ENCODE data around the gene P3H2. TPM values are rescaled to one million over a fixed set of nuclear protein-coding genes. Genes with fewer than 3 reads are reported as not detected.
A peak's percentile ranks its signal among the peaks of the same experiment; 100 is the strongest.
"Not testable (repeated sequence)": the region's sequence is repeated elsewhere in the genome, so short reads cannot be mapped to it uniquely, and the experiment has no call there.

Gene P3H2
- total and polyA plus RNA-seq, 9 of the 15 experiments (the other 6 are each of a cell fraction or from before 2014, with no cell fraction given), result 0.04 to 0.26 (median 0.22) TPM; not detected in 6

DNA sequence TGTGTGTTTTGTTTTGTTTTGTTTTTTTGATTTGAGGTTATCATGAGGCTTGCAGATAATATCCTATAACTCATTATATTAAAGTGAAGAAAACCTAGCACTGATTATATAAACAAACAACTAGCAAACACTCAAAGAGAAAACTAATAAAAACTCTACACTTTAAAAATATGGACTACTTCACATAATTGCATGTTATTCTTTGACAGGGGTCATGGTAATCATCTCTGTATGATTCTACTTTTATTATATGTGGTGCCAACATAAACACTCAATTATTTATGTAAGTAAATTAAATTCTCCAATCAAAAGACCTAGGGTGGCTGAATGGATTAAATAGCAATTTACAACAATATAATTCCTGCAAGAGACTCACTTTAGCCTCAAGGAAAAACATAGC lies 44.6 kb upstream of the P3H2 start (continued):
- TF ChIP-seq ZNF197 (CRISPR knock-in tag; IDR thresholded peaks at IDR 0.05; ENCODE audit: low read depth), result no peak

DNA sequence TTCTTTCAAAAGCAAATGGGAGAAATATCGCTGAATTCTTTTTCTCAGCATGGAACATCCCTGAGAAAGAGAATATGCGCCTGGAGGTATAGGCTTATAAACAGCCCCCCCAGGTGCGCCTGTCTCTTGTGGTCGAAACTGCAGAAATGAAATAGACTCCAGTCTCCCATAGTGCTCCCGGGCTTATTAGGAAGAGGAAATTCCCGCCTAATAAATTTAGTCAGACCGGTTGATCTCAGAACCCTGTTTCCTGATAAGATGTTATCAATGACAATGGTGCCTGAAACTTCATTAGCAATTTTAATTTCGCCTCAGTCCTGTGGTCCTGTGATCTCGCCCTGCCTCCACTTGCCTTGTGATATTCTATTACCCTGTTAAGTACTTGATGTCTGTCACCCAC lies 41.3 kb upstream of the P3H2 start:
- 8% methylated on average over 6 of the region's 9 CpGs for WGBS (ENCODE audit: insufficient coverage, low coverage, missing lambda C conversion rate)
- FAIRE-seq; POLR2A ChIA-PET; H3K27ac ChIP-seq (ENCODE audit: extremely low read depth, low read depth, low read length); H3K9ac ChIP-seq (ENCODE audit: insufficient read depth in 1 of 2, low read depth in 2 of 2, low read length in 2 of 2); H3K9me3 ChIP-seq (replicated peaks; ENCODE audit: control insufficient read depth, insufficient read depth, low read depth, low read length); H3K27me3 ChIP-seq (ENCODE audit: control insufficient read depth in 2 of 2, insufficient read depth in 2 of 2, low read length in 2 of 2); CTCF ChIA-PET (ENCODE audit: low intra/inter-chr PET ratio); BruUV-seq (replicated peaks); H3K36me3 ChIP-seq (ENCODE audit: control insufficient read depth, insufficient read depth, low read length); H3K4me3 ChIP-seq; H2AFZ ChIP-seq (ENCODE audit: low read depth, low read length); H3K4me2 ChIP-seq (ENCODE audit: insufficient read depth, low read length); H3K79me2 ChIP-seq (ENCODE audit: control insufficient read depth, insufficient read depth, low read length); H4K20me1 ChIP-seq (replicated peaks; ENCODE audit: control insufficient read depth, insufficient read depth, low read length); H3K9me1 ChIP-seq (ENCODE audit: control insufficient read depth, insufficient read depth, low read length); H3K4me1 ChIP-seq (replicated peaks in 1 of 2; ENCODE audit: control insufficient read depth in 2 of 2, insufficient read depth in 2 of 2, low read length in 2 of 2); DNase-seq (ENCODE audit: extremely low read depth in 1 of 4, low spot score in 3 of 4); ATAC-seq; in situ Hi-C loops (cut with MboI); intact Hi-C loops (cut with micrococcal nuclease): not testable (repeated sequence)

DNA sequence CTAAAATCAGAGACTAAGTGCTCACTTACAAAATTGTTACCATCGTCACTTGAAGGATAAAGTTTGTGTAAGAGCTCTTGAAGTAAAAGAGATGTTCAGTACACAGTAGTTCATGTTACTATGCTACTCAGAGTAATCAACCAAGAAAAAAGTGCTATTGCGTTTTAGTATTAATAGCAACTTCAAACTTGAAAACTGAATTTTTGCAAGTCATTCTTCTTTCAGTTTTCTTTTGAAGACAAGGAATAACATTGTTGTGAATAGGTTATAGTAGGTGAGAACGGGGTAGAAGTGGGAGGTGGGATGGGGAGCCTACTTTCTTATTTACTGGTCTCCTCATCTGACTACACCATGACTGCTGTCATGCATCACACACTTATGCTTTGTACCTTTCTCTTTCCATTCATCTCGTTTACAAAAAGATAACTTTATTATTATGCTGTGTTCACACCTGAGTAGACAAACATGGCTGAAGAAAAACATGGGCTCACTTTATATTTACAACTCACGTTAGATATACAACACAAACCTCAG lies 39.3 kb upstream of the P3H2 start:
- no peaks in the 10 kb centered on the region for H3K36me3 ChIP-seq (ENCODE audit: control insufficient read depth, insufficient read depth, low read length)
- no peak overlapping the region for H3K4me3 ChIP-seq

More for the DNA sequence above, 39.3 kb upstream of the P3H2 start:
- H3K9me1 ChIP-seq (ENCODE audit: control insufficient read depth, insufficient read depth, low read length), result no peaks in the 10 kb centered on the region
- in situ Hi-C loops (cut with MboI) (no loop called here), intact Hi-C loops (cut with micrococcal nuclease) (no loop called here)
- ATAC-seq (no peak), DNase-seq (ENCODE audit: extremely low read depth in 1 of 4, low spot score in 3 of 4) (no peak), FAIRE-seq (no peak)
- H3K9ac ChIP-seq (ENCODE audit: insufficient read depth in 1 of 2, low read depth in 2 of 2, low read length in 2 of 2), result no peak overlapping the region
- no TSS peak for BruUV-seq (replicated peaks)
- no peaks in the 10 kb centered on the region for H3K9me3 ChIP-seq (replicated peaks; ENCODE audit: control insufficient read depth, insufficient read depth, low read depth, low read length)
- TF ChIP-seq SIN3A (IDR thresholded peaks at IDR 0.05; ENCODE audit: borderline replicate concordance in 2 of 2, control insufficient read depth in 1 of 2, low read depth in 2 of 2, low read length in 2 of 2) (no peak), MAFG (tag; conservative IDR thresholded peaks at IDR 0.05) (peak; percentile 19; the same call in 1 of the 2 replicates)
- H3K4me1 ChIP-seq (replicated peaks in 1 of 2; ENCODE audit: control insufficient read depth in 2 of 2, insufficient read depth in 2 of 2, low read length in 2 of 2), result no peaks in the 10 kb centered on the region
- H4K20me1 ChIP-seq (replicated peaks; ENCODE audit: control insufficient read depth, insufficient read depth, low read length), result no peaks in the 10 kb centered on the region
- no peak overlapping the region for H2AFZ ChIP-seq (ENCODE audit: low read depth, low read length)
- no peak overlapping the region for H3K27ac ChIP-seq (ENCODE audit: extremely low read depth, low read depth, low read length)
- H3K4me2 ChIP-seq (ENCODE audit: insufficient read depth, low read length), result no peak overlapping the region
- H3K79me2 ChIP-seq (ENCODE audit: control insufficient read depth, insufficient read depth, low read length), result no peaks in the 10 kb centered on the region
- ChIA-PET POLR2A (no interaction called here), CTCF (ENCODE audit: low intra/inter-chr PET ratio) (no interaction called here)
- WGBS (ENCODE audit: insufficient coverage, low coverage, missing lambda C conversion rate), result 0% methylated on average over 5 of the region's 5 CpGs
- no peaks in the 10 kb centered on the region for H3K27me3 ChIP-seq (ENCODE audit: control insufficient read depth in 2 of 2, insufficient read depth in 2 of 2, low read length in 2 of 2)
